Left forelimb (tissue), 1 donor: ENCODE measurements around the gene ZCCHC7.
"Not testable (repeated sequence)": the region's sequence is repeated elsewhere in the genome, so short reads cannot be mapped to it uniquely, and the experiment has no call there.

Experiments
- DNase-seq: peaks from one replicate; pipeline ENCODE4 v3.0.0-alpha.2; 2018; ENCODE audit warnings: low spot score

Gene ZCCHC7

DNA sequence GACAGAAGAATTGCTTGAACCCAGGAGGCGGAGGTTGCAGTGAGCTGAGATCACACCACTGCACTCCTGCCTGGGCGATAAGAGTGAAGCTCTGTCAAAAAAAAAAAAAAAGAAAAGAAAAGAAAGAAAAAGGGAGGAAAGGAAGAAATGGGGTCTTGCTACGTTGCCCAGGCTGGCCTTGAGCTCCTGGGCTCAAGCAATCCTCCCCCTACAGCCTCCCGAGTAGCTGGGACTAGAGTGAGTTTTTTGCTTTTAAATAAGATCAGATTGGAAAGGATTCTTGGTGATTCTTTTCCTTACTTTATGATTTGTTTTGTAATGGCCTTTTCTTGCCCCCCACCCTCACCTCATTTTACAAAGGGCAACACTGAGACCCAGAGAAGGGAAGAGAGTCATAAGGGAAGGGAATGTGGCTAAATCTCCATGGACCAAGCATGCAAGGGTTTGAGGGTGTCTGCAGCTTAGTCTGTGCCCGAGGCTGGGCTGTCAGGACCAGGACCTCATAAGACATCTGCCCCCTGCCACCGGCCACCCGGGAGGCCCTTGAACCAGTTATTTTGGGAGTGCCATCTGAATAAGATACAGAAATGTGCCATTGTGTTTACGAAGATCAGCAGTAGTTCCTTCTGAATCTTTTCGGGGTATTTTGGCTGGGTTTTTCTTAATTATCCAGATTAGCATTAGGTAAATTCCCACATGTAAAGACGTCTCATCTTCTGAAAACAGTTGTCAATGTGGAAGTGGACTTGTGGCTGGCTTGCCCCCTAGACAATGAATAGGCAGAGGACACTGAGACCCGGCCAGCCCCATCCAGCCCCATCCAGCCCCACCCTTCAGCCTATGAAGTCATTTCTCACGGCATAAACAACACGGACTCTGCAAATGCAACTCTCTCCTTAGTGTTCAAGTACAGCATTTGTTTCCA is 257.6 kb downstream of the ZCCHC7 start:
- DNase-seq, result no peak

DNA sequence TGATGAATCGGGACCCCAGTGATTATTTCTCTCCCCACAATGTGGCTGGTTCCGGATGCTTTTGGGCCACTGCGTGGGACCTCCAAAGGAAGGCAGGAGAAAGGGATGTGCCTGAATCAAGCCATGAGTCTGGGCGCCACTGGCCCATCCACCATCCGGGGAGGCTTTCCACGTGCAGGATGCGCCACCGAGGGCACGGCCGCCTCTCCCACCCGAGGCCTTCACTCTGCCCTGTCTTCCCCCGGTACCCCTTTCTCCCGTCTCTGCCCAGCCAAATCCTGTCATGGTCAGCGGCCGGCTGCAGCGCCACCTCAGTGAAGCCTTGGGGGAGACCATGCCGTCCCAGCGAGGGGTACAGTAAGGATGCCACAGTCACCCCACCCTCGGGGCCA is 258.2 kb downstream of the ZCCHC7 start:
- DNase-seq, result no peak

DNA sequence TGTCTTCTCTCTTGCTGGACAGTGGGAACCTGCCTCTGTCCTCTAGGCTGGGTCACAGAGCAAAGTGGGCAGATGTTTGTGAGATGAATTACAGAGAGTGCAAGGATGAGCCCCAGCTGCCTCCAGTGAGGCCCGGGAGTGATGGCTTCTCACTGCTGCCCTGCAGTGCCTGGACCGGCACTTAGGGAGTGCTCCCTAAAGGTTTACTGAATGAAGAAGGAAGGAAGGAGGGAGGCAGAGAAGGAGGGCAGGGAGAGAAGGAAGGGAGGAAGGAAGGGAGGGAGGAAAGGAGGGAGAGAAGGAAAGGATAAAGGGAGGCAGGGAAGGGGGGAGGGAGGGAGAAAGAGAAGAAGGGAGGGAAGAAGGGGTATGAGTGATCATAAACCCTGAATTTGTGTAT is 259.5 kb downstream of the ZCCHC7 start:
- no peak for DNase-seq

DNA sequence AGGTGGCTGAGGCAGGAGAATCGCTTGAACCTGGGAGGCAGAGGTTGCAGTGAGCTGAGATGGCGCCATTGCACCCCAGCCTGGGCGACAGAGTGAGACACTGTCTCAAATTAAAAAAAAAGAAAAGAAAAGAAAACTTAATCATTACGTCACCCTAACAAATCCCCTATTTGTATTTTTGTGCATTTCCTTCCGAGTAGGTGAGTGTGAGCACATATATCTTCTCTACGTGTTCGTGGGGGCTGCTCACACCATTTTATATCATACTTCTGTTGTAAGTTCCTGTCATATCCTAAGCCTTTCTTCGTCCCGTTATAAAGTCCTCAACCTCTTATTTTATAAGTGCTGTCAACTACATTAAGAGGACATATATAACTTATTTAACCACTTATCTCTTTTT is 260.2 kb downstream of the ZCCHC7 start:
- DNase-seq, result no peak

DNA sequence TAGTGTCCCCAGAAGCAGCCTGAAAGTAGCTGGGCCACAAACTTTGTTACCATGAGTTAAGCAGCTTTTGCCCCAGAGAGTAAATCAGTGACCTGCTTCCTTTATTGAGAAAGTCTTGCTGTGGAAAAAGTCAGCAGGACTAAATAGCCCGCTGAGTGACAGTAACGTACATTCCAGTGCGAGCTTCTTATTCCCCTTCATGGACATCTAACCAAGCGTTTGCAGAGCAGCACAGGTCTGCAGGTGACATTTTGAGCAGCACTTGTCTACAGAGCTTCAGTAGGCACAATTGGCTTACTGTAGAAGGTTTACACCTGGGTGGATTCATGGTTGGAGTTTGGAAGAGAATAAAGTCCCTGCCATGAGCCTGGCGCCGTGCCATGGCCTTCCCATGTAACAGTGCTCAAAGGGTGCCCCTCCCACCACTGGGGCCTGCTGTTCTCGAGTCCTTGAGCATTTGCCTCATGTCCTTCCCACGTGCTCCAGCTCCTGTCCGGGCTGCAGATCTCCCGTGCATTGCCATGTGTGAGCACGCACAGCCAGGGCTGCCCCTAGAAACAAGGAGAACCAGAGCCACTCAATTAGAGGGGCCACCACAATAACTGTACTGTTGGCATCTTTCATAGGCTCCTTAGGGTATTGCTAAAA is 260.8 kb downstream of the ZCCHC7 start:
- DNase-seq, result no peak

DNA sequence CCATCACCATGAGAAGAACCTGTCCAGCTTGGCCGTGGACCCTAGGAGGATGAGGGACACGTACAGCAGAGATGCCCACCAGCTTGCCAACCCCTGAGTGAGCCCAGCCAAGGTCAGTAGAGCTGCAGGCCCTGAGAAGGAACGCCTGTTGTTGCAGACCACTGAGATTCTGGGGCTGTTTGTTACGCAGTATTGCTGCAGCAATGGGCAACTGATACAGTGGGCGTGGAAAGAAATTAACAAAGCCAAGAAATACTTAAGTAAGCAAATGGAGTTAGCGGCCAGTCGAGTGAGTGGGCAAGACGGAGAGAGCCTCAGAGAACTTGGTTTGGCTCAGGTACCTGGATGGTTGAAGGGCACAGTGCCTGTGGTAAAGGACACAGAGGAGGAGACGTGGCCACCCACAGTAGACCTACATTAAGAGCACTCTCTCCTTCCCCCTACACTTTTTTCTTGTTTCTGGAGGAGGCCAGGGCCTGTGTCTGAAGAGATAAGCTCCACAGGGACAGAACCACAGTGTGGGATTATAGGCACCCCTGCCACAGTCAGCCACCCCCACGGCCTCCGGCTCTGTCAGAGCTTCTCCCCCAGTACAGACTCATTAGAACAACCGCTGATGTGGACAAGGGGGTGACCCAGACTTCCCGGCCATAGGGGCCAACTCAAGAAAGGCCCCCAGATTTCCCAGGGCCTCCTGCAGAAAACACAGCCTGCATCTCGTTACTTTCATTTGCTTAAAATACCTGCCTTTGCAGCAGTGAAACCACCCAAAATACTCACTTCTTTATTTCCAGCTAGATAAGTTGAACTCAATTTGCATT is 262.0 kb downstream of the ZCCHC7 start:
- no peak for DNase-seq

DNA sequence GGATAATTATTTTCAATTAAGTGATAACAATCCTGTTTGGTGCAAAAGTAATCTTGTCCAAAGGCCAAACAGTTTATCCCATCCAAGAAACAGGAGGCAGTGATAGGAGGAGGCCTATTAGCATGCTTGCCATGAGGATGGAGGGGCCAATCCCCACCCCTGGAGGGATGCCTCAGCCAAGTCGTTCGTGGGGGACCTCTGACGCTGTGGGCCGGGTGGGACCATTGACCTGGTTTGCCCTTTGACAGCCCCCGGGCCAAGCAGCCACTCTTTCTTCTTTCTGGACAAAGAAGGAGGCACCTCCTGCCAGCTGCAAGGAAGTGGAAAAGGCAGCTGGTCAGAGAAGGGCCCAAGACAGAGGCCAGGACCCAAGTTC is 262.6 kb downstream of the ZCCHC7 start:
- DNase-seq, result no peak

DNA sequence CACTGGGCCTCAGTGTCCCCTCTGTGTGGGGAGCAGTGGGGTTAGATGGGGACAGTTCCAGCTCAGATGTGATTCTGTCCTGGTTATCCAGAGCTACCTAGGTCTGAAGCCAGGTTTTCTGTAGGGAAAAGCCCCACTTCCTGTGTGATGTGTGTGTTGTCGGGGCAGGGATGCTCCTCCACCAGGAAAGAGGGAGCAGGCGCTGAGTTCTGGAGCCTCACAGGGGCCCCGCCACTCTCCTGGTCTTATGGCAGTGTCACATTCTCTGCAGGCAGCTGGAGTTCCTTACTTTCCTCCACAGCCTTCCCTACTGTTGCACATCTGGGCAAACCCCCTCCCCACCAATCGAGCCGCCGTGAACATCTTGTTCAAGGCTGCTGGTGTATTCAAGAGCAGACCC is 263.0 kb downstream of the ZCCHC7 start:
- no peak for DNase-seq

DNA sequence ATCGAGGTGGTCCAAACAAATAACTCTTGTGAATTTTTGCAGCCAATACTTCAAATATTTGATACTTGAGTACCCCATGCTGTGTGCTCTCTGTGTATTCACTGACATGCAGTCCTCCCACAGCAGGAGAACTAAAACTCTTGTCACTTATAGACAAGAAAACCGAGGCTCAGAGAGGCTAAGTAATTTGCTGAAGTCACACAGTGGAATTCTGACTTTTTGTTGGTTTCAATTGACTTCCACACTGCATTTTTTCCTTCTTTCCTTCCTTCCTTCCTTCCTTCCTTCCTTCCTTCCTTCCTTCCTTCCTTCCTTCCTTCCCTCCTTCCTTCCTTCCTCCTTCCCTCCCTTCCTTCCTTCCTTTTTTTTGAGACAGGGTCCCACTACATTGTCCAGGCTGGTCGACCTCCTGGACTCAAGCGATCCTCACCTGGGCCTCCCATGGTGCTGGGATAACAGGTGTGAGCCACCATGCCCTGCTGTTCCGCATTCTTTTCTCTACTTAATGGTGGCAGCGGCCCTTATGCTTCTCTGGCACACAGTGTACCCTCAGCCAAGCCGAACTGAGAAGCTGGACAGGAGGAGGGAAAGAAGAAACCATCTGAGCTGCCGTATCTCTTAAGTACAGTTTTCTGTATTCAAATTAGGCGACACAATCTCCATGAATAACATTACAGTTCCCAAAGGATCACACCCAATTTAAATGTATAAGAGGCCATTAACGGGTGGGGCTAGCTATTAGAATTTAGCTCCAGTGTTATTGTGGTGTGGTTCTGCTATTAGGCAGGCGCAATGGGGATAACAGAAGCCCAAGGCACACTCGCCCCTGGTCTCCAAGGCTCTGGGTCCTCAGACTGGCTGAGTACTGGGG is 263.7 kb downstream of the ZCCHC7 start:
- DNase-seq, result no peak

DNA sequence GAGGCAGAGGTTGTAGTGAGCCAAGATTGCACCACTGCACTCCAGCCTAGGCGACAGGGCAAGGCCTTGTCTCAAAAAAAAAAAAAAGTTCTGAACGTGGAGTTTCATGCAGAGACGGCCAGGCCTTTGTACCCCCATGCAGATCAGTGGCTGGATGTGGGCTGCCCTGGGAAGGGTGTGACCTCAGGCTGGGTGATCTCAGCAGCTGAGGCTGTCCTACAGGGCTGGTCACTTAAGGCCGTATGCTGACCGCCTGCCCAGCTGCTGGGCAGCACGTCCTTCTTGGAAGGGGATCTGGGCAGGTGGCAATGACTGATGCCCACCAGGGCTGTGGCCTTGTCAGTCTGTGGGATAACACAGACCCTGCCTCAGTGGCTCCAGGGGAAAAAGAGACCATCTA is 264.9 kb downstream of the ZCCHC7 start:
- no peak for DNase-seq

DNA sequence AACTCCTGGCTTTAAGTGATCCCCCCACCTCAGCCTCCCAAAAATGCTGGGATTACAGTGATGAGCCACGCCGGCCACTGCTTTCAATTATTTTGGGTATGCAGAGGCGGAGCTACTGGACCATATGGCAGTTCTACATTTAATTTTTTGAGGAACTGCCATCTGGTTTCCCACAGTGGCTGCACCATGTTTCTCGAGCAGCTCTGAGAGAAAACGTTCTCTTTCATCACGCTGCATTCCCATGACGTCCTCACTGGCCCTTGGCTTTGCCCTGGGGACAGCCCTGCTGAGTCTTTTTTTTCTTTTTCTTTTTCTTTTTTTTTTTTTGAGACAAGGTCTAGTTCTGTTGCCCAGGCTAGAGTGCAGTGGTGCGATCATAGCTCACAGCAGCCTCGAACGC is 266.6 kb downstream of the ZCCHC7 start:
- DNase-seq, result no peak

DNA sequence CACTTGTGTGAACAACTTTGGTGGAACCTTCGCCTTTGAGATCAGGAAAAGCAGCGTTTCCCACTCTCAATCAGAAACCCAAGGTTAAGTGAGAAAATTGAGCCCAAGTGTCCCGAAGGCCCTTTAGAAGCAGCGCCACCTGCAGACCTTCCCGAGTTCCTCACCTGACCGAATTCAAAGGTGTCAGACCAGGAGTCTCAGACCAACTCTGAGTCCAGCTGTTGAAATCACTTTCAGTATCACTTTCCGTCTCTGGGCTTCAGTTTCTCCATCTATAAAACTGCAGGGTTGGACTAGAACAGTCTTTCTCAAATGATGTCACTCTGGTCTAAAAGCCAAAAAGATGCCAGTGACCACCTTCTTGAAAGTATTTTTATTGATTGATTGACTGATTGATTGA is 270.4 kb downstream of the ZCCHC7 start:
- DNase-seq, result no peak

DNA sequence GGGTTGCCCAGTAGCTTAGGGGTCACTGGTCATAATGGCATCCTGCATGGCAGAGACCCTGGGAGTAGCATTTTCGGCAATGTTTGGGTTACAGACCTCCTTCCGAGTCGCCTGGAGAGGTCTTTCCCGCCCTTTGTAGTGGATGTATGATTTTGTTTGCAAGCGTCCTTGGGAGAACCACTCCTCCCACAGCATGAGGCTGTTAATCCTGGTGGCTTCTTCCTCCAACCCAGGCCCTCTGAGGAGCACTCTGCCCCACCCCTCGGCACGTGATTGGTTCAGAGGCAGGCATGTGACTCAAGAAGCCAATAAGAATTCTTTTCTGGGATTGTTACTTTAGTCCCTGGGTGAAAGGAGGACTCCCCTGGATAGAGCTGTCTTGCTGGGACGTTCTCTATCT is 271.9 kb downstream of the ZCCHC7 start:
- DNase-seq, result no peak

DNA sequence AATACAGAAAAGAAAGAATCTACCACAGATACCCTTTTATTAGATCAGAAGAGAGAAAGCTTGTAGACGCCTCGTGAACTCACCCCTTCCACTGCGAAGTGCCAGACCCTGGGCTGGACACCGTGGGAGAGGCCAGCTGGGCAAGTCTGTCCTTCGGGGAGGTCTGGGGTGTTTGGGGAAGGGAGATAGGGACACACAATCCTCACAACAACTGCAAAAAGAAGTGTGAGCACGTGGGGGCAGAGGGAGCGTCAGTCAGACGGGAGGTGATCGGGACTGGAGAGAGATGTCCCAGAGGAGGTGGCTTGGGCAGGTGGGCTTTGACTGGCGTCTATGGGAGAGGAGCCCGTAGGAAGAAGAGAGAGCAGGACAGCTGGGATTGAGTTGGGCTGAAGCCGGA is 274.9 kb downstream of the ZCCHC7 start:
- DNase-seq, result no peak

DNA sequence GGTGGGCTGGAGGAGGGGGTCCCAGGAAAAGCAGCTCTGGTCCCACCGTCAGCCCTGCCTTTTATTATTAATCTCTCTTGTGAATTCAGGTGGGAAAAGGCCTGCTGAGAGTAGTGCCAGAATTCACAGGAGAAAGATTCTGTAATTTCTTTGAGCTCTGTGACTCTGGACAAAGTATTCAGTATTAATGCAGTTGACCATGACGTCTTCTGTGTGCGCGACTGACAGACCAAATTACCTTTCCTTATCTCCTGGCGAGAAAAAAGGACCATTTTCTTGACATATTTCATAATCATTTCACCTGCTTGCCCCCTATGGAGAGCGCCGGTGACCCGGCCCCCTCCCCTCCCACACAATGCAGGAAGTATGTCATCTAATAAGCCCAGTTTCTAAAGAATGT is 275.3 kb downstream of the ZCCHC7 start:
- DNase-seq, result no peak

DNA sequence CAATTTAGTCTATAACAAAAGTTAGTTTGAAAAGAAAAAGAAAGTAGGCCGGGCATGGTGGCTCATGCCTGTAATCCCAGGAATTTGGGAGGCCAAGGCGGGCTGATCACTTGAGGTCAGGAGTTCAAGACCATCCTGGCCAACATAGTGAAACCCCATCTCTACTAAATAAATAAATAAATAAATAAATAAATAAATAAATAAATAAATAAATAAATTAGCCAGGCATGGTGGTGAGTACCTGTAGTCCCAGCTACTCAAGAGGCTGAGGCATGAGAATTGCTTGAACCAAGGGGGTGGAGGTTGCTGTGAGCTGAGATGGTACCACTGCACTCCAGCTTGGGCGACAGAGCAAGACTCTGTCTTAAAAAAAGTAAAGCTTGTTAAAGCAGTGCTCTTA is 277.6 kb downstream of the ZCCHC7 start:
- not testable (repeated sequence) for DNase-seq

DNA sequence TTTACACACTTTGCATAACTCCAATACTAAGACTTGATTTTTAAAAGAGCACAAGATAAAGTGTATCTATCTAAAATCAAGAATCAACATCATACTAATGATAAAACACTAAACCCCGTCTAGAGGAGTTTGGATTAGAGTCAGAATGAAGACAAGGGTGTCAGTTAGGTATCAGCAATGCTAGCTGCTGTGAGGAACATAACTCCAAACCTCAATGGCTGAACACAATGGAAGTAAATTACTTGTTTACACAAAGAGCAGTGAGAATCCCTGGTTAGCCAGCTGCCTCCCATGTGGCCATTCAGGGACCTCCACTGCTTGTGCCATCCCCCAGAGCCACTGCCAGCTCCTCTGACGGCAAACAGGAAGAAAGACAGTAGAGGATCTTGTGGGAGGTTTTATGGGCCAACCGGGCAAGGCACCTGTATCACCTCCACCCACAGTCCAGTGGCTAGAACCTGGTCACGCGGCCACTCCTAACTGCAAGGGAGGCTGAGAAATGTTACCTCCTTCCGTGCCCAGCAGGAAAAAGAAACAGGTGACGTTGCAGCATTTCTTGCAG is 278.2 kb downstream of the ZCCHC7 start:
- no peak for DNase-seq

DNA sequence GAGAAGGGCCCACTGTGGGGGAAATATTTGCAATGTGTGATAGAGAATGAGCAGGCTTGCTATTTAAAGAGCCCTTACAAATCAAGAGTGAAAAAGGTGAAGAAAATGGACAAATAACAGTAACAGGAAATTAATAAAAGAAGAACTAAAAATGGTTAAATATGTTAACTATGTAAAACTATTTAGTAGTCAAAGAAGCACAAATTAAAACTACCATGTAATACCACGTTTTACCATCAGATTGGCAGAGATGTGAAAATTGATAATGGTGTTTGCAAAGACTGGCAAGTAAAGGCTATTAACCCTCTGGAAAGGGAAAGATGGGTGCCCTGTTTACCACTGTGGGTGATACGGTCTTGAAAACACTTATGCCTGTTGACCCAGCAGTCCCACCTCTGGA is 279.0 kb downstream of the ZCCHC7 start:
- DNase-seq, result no peak

DNA sequence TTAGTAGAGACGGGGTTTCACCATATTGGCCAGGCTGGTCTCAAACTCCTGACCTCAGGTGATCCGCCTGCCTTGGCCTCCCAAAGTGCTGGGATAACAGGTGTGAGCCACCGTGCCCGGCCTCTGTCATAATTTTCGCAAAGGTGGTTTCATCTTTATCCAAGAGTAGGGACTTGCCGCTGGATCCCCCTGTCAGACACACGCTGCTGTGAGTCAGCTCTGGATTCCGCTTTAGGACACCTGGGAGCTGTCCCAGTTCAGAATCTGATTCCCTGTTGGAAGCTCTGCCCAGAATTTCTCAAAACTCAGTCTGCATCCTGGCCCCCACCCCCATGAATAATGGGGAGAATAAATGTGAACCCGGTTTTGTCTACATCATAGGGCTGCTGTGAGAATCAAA is 284.2 kb downstream of the ZCCHC7 start:
- no peak for DNase-seq

DNA sequence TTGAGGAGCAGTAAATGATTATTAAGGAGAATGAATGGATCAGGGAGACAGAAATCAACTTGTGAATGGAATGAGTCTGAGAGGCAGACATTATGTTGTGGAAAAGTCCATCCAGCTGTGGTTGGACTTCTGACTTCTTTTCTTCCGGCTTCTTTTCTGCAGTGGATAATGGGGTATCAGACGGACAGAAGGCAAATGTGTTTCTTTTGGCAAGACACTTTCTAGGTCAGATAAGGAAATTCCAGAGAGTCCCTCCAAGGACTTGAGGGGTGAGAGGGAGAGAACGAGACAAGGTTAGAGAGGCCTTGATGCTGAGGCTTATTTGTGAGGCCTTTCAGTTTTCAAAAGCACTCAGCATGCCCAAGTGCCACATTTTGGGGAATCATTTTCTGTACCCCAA is 285.0 kb downstream of the ZCCHC7 start:
- DNase-seq, result no peak

DNA sequence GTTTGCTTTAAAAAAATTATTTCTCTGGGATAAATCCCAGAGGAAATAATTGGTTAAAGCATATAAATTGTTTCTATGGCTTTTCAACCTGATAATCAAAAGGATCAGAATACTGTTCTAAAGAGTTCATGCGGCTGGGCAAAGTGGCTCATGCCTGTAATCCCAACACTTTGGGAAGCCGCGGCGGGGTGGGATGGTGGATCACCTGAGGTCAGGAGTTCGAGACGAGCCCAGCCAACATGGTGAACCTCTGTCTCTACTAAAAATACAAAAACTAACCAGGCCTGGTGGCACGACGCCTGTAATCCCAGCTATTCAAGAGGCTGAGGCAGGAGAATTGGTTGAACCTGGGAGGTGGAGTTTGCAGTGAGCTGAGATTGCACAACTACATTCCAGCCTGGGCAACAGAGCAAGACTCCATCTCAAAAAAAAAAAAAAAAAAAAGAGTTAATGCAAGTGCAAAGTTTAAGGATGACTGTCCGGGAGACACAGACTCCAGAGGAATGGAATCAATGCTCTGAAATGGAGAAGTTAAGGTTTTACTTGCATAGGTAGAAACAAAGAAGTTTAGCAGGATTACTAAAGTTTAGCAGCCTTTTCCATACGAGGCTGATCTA is 285.5 kb downstream of the ZCCHC7 start:
- DNase-seq, result no peak
